Nephron (organoid): ENCODE measurements around the gene KCNMA1.
"Not testable (repeated sequence)": the region's sequence is repeated elsewhere in the genome, so short reads cannot be mapped to it uniquely, and the experiment has no call there.

ENCODE experiments used
- H3K27ac Mint-ChIP-seq, 3 experiments: 2 replicates each; pipeline ENCODE4 v1.8.0; 2020; ENCODE audit warnings: mixed read lengths in 3 of 3, mild to moderate bottlenecking in 2 of 3, moderate library complexity in 1 of 3
- H3K27me3 Mint-ChIP-seq: 2 replicates; pipeline ENCODE4 v1.8.0; 2021; ENCODE audit warnings: low read depth, mild to moderate bottlenecking, moderate library complexity, mixed read lengths
- H3K36me3 Mint-ChIP-seq: 2 replicates; pipeline ENCODE4 v1.8.0; 2020; ENCODE audit warnings: low read depth, mixed read lengths
- H3K4me1 Mint-ChIP-seq: 2 replicates; pipeline ENCODE4 v1.8.0; 2020; ENCODE audit warnings: mixed read lengths
- H3K4me3 Mint-ChIP-seq, 3 experiments: 2 replicates each; pipeline ENCODE4 v1.8.0; 2020; ENCODE audit warnings: mild to moderate bottlenecking in 3 of 3, mixed read lengths in 3 of 3, moderate library complexity in 2 of 3
- H3K9me3 Mint-ChIP-seq: 2 replicates; pipeline ENCODE4 v1.8.0; 2020; ENCODE audit warnings: mixed read lengths
- TF ChIP-seq, protein P1 (sequence below), 3 experiments: fragments of 200-600 bp; sonication (generic); IDR thresholded peaks; one replicate each; pipeline ENCODE4 v1.5.0; 2021; ENCODE audit warnings: antibody characterized with exemption in 3 of 3; ENCODE audit not compliant: unreplicated experiment in 3 of 3

The KCNMA1 gene

DNA sequence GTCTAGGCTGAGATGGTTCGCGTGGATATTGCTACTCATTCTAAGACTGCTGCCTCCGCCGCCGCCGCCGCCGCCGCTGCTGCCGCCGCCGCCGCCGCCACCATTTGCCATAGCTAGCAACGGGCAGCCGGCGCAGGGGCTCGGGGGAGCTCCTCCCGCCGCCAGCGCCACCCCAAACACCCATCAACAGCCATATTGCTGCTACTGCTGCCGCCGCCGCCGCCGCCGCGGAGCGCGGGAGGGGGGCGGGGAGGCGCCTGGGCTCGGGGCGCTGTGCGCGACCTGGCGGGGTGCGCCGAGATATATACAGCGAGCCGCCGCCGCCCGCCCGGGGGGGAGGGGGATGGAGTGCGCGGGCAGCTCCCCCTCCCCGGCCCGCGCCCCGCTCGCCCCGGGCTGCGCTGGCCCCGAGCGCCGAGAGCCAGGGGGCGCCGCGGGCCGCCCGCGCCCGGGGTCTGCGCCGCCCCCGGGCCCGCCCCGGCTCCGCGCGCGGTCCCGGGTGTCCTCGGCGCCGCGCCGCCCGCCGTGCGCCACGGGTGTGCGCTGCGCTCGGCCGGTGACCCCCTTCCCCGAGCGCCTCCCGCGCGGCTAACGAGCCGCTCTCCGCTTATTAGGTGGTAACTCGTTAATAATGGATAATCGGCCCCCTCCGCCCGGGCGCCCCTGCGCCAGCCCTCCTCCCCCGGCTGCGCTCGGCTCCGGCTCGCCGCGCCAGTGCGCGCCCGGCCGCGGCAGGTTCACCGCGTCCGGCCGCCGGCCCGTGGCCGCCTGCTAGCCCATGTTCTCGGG lies at the start of gene KCNMA1:
Gene KCNMA1, minus strand, starts transcription at position 277 of the 789 bp plus-strand sequence.
- Mint-ChIP-seq H3K9me3 (no peaks in the 10 kb centered on the region), H3K27ac (peak within 1 kb of the TSS in 1 of 3 experiments; percentile 68), H3K27me3 (peaks cover 83% of the 10 kb centered on the region), H3K4me3 (peak within 1 kb of the TSS; percentile 90 to 94 (median 94)), H3K4me1 (peaks cover 27% of the 10 kb centered on the region), H3K36me3 (no peaks in the 10 kb centered on the region)
- TF ChIP-seq, protein P1, sequence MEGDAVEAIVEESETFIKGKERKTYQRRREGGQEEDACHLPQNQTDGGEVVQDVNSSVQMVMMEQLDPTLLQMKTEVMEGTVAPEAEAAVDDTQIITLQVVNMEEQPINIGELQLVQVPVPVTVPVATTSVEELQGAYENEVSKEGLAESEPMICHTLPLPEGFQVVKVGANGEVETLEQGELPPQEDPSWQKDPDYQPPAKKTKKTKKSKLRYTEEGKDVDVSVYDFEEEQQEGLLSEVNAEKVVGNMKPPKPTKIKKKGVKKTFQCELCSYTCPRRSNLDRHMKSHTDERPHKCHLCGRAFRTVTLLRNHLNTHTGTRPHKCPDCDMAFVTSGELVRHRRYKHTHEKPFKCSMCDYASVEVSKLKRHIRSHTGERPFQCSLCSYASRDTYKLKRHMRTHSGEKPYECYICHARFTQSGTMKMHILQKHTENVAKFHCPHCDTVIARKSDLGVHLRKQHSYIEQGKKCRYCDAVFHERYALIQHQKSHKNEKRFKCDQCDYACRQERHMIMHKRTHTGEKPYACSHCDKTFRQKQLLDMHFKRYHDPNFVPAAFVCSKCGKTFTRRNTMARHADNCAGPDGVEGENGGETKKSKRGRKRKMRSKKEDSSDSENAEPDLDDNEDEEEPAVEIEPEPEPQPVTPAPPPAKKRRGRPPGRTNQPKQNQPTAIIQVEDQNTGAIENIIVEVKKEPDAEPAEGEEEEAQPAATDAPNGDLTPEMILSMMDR (IDR thresholded peaks at IDR 0.05; ENCODE audit: unreplicated experiment in 3 of 3): no peak

DNA sequence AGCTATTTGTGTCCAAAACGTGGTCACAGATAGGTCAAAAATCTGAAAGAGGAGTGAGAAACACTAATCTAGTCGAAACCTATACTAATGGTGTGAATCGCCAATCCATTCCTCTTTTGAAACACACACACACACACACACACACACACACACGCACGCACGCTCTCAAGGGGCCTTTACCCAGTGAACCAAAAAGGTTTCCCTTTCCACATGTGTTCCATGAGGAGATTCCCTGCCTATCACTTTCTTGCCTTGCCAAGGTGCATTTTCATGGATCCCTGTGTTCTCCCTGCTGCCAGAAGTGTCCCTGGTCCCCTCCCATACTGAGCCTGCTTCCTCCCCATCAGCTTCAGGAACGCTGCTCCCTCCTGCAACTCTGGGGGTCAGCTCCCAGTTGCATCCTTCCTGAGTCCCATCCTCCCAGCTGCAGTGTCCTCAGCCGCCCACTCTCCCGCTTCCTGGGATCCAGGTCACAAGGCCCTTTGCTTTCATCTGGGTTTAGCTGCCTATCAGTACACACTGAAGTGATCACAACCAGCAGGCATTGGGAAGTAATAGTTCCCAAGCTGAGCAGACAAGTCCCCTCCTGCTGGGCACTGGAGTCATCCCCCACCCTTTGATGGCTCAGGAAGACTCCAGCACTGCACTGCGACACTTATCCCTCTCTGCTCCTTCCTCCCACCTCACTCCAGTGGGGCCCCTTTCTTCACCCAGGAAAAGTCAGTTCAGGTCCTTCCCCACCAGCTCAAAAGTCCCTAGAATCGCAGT lies 49.2 kb upstream of the KCNMA1 start:
- TF ChIP-seq, protein P1 (IDR thresholded peaks at IDR 0.05; ENCODE audit: unreplicated experiment in 3 of 3): no peak
- Mint-ChIP-seq H3K4me3 (no peak overlapping the region), H3K36me3 (no peaks in the 10 kb centered on the region), H3K27me3 (peaks cover 18% of the 10 kb centered on the region), H3K27ac (no peak overlapping the region), H3K4me1 (no peaks in the 10 kb centered on the region), H3K9me3 (no peaks in the 10 kb centered on the region)

DNA sequence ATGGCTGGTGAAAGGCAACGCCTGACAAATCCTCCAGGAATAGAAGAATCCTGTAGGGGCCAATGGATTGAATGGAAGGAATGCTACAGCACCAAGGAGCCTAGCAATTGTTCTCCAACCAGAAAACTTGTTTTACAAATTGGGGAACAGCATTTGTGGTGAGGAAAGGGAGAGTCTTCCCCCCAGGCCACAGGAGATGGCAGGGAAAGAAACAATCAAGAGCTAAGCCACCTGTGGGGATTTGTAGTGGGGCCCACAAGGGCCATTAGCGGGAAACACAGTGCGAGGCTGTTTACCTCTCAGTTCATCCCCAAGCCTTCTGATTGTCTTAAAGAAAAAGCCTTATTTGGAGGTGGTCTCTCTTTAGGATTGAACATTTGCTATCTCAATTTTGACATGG lies 48.5 kb upstream of the KCNMA1 start:
- no peaks in the 10 kb centered on the region for H3K9me3 Mint-ChIP-seq
- no peak overlapping the region for H3K27ac Mint-ChIP-seq
- TF ChIP-seq, protein P1 (IDR thresholded peaks at IDR 0.05; ENCODE audit: unreplicated experiment in 3 of 3): no peak
- H3K36me3 Mint-ChIP-seq: no peaks in the 10 kb centered on the region
- peaks cover 16% of the 10 kb centered on the region for H3K27me3 Mint-ChIP-seq
- no peaks in the 10 kb centered on the region for H3K4me1 Mint-ChIP-seq
- H3K4me3 Mint-ChIP-seq: no peak overlapping the region

DNA sequence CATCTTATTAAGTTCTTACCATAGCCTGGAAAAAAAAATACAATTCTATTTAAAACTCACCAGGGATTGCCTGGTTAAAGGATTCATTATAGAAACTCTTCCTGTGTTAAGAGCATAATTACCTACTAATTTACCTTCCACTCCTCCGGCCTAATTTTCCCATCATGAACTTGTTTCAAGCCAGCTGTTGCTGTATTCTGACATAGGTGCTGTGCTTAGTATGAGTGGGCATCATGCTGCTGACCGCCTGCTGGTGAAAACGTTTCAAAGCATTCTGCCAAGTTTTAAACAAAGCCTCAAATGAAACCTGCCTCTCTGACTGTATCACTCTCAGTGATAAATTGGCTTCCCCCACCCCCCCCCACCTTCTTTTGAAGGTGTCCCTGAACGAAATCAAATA lies 47.8 kb upstream of the KCNMA1 start:
- Mint-ChIP-seq H3K36me3 (no peaks in the 10 kb centered on the region), H3K4me3 (no peak overlapping the region), H3K27me3 (peaks cover 16% of the 10 kb centered on the region), H3K27ac (no peak overlapping the region), H3K4me1 (no peaks in the 10 kb centered on the region), H3K9me3 (no peaks in the 10 kb centered on the region)
- TF ChIP-seq, protein P1 (IDR thresholded peaks at IDR 0.05; ENCODE audit: unreplicated experiment in 3 of 3): no peak

DNA sequence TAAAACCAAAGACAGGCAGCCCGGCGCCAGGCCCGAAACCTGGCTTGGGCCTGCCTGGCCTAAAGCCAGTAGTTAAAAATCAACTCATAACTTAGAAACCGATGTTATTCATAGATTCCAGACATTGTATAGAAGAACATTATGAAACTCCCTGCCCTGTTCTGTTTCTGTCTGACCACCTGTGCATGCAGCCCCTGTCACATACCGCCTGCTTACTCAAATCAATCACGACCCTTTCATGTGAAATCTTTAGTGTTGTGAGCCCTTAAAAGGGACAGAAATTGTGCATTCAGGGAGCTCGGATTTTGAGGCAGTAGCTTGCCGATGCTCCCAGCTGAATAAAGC lies 45.5 kb upstream of the KCNMA1 start:
- not testable (repeated sequence) for H3K4me1 Mint-ChIP-seq, H3K27ac Mint-ChIP-seq, H3K4me3 Mint-ChIP-seq, H3K9me3 Mint-ChIP-seq, H3K36me3 Mint-ChIP-seq
- H3K27me3 Mint-ChIP-seq: peaks cover 15% of the 10 kb centered on the region

DNA sequence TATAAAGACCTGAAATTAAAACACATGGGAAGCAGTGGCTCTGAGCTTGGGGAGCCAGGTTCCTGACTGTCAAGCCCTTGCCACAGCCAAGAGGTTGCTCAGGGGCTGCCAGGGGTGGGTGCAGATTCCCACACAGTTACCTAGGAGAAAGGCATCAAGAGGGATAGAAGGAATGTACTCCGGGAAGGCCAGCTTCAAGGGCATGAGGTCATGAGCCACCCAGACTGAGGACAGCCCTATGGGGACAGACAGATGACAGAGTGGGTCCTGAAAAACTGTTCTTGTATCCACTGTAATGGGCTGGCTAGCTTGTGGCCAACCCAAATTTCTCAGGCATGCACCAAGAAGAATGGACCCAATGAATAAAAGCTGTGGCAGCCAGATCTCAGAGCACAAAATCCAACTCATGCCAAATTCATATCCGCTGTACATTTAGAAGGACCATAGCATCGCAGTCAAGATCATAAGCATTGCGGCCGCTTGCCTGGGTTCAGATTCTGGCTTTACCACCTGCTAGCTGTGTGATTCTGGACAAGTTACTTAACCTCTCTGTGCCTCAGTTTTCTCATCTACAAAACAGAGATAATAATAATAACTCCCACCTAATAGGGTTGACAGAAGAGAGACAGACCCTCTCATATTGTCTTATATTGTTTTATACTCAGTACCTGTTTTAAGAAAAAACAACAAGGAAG lies 44.9 kb upstream of the KCNMA1 start:
- no peaks in the 10 kb centered on the region for H3K36me3 Mint-ChIP-seq
- H3K4me1 Mint-ChIP-seq: no peaks in the 10 kb centered on the region
- H3K4me3 Mint-ChIP-seq: no peak overlapping the region
- H3K9me3 Mint-ChIP-seq: no peaks in the 10 kb centered on the region
- no peak overlapping the region for H3K27ac Mint-ChIP-seq
- peaks cover 19% of the 10 kb centered on the region for H3K27me3 Mint-ChIP-seq
- TF ChIP-seq, protein P1 (IDR thresholded peaks at IDR 0.05; ENCODE audit: unreplicated experiment in 3 of 3): no peak
